ENCODE data around the gene BYSL. TPM values are rescaled to one million over a fixed set of nuclear protein-coding genes. Genes with fewer than 3 reads are reported as not detected.

BYSL gene
- total RNA-seq, 1 donor from 2014 or later, result 36.5 TPM

DNA sequence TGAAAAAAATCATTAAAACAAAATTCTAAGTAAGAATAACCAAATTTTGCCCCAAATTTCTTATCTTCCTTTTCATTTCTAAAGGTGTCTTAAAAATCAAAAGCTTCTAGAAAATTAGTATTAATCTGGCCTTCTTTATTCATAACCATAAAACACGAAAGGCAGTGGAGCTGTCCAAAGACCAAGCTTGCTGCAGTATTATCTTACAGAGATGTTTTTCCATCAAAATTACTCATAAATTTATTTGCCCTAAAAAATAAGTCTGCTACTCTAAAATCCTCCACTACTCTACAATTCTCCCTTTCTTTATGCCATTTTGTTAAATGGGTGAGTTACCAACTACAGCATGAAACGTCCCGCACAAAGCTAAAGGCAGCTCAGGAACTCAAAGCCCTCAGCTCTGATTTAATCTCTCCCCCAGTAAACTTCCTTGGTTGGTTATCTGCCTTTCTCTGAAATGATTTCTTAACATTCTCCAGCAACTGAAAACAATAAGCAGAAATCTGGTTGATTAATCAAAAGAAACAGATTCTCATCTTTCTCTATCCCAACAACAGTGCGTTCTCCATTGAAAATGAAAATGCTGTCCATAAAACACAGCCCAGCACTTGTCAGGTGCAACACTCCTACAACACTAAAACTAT lies 28.3 kb upstream of the BYSL start:
- Mint-ChIP-seq H3K4me1 (ENCODE audit: unreplicated experiment) (peaks cover 7% of the 10 kb centered on the region), H3K27ac (no peak overlapping the region), H3K36me3 (no peaks in the 10 kb centered on the region), H3K4me3 (no peak overlapping the region), H3K27me3 (no peaks in the 10 kb centered on the region), H3K9me3 (no peaks in the 10 kb centered on the region)
- TF ChIP-seq, protein P1, sequence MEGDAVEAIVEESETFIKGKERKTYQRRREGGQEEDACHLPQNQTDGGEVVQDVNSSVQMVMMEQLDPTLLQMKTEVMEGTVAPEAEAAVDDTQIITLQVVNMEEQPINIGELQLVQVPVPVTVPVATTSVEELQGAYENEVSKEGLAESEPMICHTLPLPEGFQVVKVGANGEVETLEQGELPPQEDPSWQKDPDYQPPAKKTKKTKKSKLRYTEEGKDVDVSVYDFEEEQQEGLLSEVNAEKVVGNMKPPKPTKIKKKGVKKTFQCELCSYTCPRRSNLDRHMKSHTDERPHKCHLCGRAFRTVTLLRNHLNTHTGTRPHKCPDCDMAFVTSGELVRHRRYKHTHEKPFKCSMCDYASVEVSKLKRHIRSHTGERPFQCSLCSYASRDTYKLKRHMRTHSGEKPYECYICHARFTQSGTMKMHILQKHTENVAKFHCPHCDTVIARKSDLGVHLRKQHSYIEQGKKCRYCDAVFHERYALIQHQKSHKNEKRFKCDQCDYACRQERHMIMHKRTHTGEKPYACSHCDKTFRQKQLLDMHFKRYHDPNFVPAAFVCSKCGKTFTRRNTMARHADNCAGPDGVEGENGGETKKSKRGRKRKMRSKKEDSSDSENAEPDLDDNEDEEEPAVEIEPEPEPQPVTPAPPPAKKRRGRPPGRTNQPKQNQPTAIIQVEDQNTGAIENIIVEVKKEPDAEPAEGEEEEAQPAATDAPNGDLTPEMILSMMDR (conservative IDR thresholded peaks at IDR 0.05), result no peak
- DNase-seq (ENCODE audit: extremely low spot score, unreplicated experiment), result no peak

DNA sequence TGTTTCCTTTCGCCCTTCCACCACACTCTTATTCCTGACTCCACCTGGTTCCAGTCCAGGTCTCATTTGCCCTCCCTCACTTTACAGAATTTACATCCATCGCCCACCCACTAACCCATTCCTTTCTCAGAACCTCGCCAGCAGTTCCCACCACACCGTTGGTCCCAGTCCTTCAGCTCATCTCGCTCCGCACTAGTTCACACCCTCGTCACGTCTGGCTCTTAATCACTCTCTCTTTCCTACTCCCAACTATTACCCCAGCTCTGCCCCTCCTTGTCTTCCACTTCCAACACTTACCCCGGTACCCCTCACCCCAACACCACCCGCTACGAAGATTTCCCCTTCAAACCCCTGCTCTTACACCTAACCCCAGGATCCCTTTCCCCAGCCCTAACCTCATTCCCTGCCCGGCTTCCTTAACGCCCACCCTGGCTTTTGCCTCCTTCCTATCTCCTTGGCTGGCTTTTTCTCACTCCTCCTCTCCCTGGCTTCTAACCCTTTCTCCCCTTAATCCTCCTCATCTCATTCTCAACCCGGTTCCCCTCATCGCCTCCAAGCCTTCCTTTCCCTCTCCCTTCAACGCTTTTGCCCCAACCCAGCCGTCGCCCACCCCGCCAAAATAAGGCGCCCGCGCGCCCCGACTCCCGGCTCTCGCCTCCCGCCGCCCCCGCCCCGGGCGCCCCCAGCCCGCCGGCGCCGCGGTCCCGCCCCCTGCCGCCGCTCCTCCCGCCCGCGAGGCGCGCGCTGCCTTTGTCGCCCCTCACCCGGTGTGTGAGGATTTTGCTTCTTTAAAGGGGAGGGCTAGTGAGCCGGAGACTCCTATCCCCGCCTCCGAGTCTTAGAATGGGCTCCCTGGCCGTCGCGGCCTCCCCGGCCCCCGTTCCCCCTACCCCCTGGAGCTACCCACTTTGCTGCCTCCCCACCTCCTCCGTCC lies 26.7 kb upstream of the BYSL start:
- Mint-ChIP-seq H3K27ac (no peak overlapping the region), H3K9me3 (no peaks in the 10 kb centered on the region), H3K4me3 (no peak overlapping the region), H3K36me3 (no peaks in the 10 kb centered on the region), H3K27me3 (no peaks in the 10 kb centered on the region), H3K4me1 (ENCODE audit: unreplicated experiment) (peaks cover 7% of the 10 kb centered on the region)
- DNase-seq (ENCODE audit: extremely low spot score, unreplicated experiment), result peak; percentile 81
- TF ChIP-seq, protein P1 (conservative IDR thresholded peaks at IDR 0.05), result no peak

DNA sequence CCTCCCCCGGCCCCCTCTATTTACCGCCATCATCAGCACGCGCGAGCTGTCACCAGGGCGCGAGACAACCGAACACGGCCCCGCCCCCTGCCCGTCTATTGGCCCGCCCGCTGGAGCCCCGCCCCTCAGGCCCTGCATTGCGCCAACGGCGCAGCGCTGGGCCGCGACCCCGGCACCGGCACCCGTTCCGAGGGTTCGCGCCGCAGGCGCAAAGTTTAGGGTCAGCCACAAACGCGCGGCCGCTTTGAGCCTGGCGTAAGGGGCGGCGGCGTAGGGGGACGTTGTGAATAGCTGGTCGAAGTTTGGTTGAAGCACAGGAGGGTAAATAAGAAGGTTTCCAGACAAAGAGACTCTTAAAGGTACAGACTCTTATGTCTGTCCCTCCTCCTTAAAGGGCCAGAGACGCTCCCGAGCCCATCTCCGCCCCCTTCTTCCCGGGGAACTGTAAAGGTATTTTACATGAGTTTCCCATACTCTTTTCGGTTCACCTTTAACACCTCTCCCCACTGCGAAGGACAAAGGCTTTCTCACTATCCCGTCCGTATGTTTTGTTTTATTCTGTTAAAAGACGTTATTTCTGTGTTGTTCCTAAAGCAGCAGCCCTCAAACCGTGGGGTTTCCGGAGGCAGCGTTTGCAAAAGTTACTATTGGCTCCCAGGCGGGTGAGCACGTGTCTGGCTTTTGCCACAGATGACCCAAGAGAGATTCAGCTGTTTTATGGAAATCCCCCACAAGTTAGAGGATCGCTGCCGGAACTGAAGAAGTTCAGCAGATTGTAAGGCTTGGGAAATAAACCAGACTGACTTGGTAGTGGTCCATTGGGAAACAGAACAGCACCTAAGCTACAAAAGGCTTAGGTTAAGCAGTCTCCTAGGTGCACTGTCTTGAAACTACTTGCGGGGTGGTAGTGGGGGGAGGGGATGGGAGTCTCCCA lies 25.7 kb upstream of the BYSL start, which contains the start of gene USP49:
Gene USP49 (minus strand): TSS at position 76 of the 934 bp plus-strand sequence. CDS start 88,392 bp downstream, outside the sequence.
- Mint-ChIP-seq H3K36me3 (no peaks in the 10 kb centered on the region), H3K27ac (peak within 1 kb of the TSS; percentile 90), H3K9me3 (no peaks in the 10 kb centered on the region), H3K4me1 (ENCODE audit: unreplicated experiment) (peaks cover 7% of the 10 kb centered on the region), H3K4me3 (no peak within 1 kb of the TSS), H3K27me3 (no peaks in the 10 kb centered on the region)
- TF ChIP-seq, protein P1 (conservative IDR thresholded peaks at IDR 0.05), result no peak
- DNase-seq (ENCODE audit: extremely low spot score, unreplicated experiment), result peak; percentile 92

DNA sequence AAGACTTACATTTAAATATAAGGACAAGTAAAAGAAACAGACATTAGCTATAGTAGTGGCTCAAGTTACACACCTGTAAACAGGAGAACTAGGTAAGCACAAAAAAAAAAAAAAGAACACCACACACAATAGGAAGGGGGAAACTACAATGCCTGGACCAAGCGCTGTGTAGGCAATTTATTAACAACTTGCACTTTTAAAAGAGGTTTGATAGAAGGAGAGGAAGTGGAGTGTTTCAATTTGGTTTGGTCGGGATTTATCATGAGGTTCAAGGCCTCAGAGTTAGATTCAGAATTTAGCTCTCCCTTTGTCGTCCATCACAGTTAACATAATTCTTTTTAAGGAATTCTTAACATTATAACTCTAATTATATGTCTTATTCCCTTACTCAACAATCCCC lies 25.0 kb upstream of the BYSL start:
- Mint-ChIP-seq H3K4me3 (no peak overlapping the region), H3K9me3 (no peaks in the 10 kb centered on the region)

More for the DNA sequence above, 25.0 kb upstream of the BYSL start:
- H3K27ac Mint-ChIP-seq, result peak overlapping the region; percentile 90
- peaks cover 7% of the 10 kb centered on the region for H3K4me1 Mint-ChIP-seq (ENCODE audit: unreplicated experiment)
- TF ChIP-seq, protein P1 (conservative IDR thresholded peaks at IDR 0.05), result no peak
- H3K27me3 Mint-ChIP-seq, result no peaks in the 10 kb centered on the region
- DNase-seq (ENCODE audit: extremely low spot score, unreplicated experiment), result no peak
- no peaks in the 10 kb centered on the region for H3K36me3 Mint-ChIP-seq
